Lower lobe of right lung (tissue), 2 donors: ENCODE data around the gene OGA. TPM values are rescaled to one million over a fixed set of nuclear protein-coding genes. Genes with fewer than 3 reads are reported as not detected.

Source experiments
- ATAC-seq, 2 donors: fragments of 200-7000 bp; cut with Tn5 transposase; one replicate each; pipeline ENCODE4 v1.9.1; 2020 to 2022; ENCODE audit warnings: mild to moderate bottlenecking in 2 of 2, moderate library complexity in 2 of 2
- DNase-seq: peaks from one replicate; pipeline ENCODE4 v3.0.0-alpha.2; 2020
- H3K27ac ChIP-seq: fragments of 200-600 bp; one replicate; pipeline ENCODE4 v1.8.0; 2022
- H3K27me3 ChIP-seq: fragments of 200-600 bp; one replicate; pipeline ENCODE4 v1.8.0; 2022; ENCODE audit warnings: low read depth
- H3K36me3 ChIP-seq: fragments of 200-600 bp; one replicate; pipeline ENCODE4 v1.8.0; 2022; ENCODE audit warnings: mild to moderate bottlenecking
- H3K4me1 ChIP-seq: fragments of 200-600 bp; one replicate; pipeline ENCODE4 v1.8.0; 2022
- H3K4me3 ChIP-seq: fragments of 200-600 bp; one replicate; pipeline ENCODE4 v1.8.0; 2022; ENCODE audit warnings: mild to moderate bottlenecking
- H3K9me3 ChIP-seq: fragments of 200-600 bp; one replicate; pipeline ENCODE4 v1.8.0; 2022
- CTCF ChIP-seq: fragments of 200-600 bp; IDR thresholded peaks from one replicate; pipeline ENCODE4 v1.8.0; 2022; ENCODE audit warnings: antibody characterized with exemption, mild to moderate bottlenecking
- intact Hi-C: fragments of 100-400 bp; cut with DNase I; formaldehyde crosslinking; loops from one replicate; pipeline ENCODE4 v1.11.0; 2022
- total RNA-seq: library from RNA; stranded (reverse); fragmentation: NEBNext Ultra II Directional; extraction: Animal tissue kit (Norgen Biotek cat#: 25700); gene quantifications from one replicate; pipeline ENCODE4 v1.2.1, GENCODE V29; 2021
- donor health status: DM: no; HTN: yes; CAD: no; lungs with severe emphysema.

OGA gene
- total RNA-seq, 1 donor from 2014 or later = 113 TPM

GRCh38 chr10:101774589-101775272 lies 43.5 kb downstream of the OGA start:
- intact Hi-C loops = no loop called here

GRCh38 chr10:101773923-101774588 lies 44.2 kb downstream of the OGA start:
- intact Hi-C loops = no loop called here
- H3K27me3 ChIP-seq = peaks cover 81% of the 10 kb centered on the region

More at GRCh38 chr10:101774589-101775272, 43.5 kb downstream of the OGA start:
- TF ChIP-seq CTCF = no peak
- DNase-seq (no peak), ATAC-seq (no peak)
- no peak overlapping the region for H3K27ac ChIP-seq
- peaks cover 32% of the 10 kb centered on the region for H3K4me1 ChIP-seq
- no peak overlapping the region for H3K4me3 ChIP-seq
- H3K9me3 ChIP-seq = no peaks in the 10 kb centered on the region
- H3K36me3 ChIP-seq = no peaks in the 10 kb centered on the region
- H3K27me3 ChIP-seq = peaks cover 83% of the 10 kb centered on the region

GRCh38 chr10:101772895-101773761 lies 45.1 kb downstream of the OGA start:
- intact Hi-C loops = no loop called here

More at GRCh38 chr10:101773923-101774588, 44.2 kb downstream of the OGA start:
- H3K27ac ChIP-seq = no peak overlapping the region
- DNase-seq (no peak), ATAC-seq (no peak)
- no peaks in the 10 kb centered on the region for H3K36me3 ChIP-seq
- H3K9me3 ChIP-seq = no peaks in the 10 kb centered on the region
- peaks cover 26% of the 10 kb centered on the region for H3K4me1 ChIP-seq
- TF ChIP-seq CTCF = no peak
- H3K4me3 ChIP-seq = no peak overlapping the region

GRCh38 chr10:101772017-101772894 lies 46.0 kb downstream of the OGA start:
- Histone ChIP-seq H3K27ac (no peak overlapping the region), H3K4me1 (peaks cover 15% of the 10 kb centered on the region), H3K9me3 (no peaks in the 10 kb centered on the region), H3K4me3 (no peak overlapping the region), H3K27me3 (peaks cover 80% of the 10 kb centered on the region), H3K36me3 (no peaks in the 10 kb centered on the region)
- DNase-seq (no peak), ATAC-seq (no peak)
- TF ChIP-seq CTCF = no peak
- intact Hi-C loops = no loop called here

More at GRCh38 chr10:101772895-101773761, 45.1 kb downstream of the OGA start:
- ATAC-seq = no peak
- H3K4me3 ChIP-seq = no peak overlapping the region
- no peaks in the 10 kb centered on the region for H3K9me3 ChIP-seq
- peaks cover 83% of the 10 kb centered on the region for H3K27me3 ChIP-seq
- TF ChIP-seq CTCF = no peak
- H3K4me1 ChIP-seq = peaks cover 16% of the 10 kb centered on the region
- H3K27ac ChIP-seq = no peak overlapping the region
- H3K36me3 ChIP-seq = no peaks in the 10 kb centered on the region
- DNase-seq = no peak

- no peak for TF ChIP-seq CTCF
- Histone ChIP-seq H3K36me3 (no peaks in the 10 kb centered on the region), H3K4me1 (peaks cover 13% of the 10 kb centered on the region), H3K27ac (no peak overlapping the region), H3K4me3 (no peak overlapping the region), H3K9me3 (no peaks in the 10 kb centered on the region), H3K27me3 (peaks cover 71% of the 10 kb centered on the region)
- DNase-seq (no peak), ATAC-seq (no peak)
- intact Hi-C loops = no loop called here
Measured at GRCh38 chr10:101771380-101771779, 46.9 kb downstream of the OGA start.
